Natural killer cell (primary cell): ENCODE results near the gene CTIF. TPM values are rescaled to one million over a fixed set of nuclear protein-coding genes. Genes with fewer than 3 reads are reported as not detected.

Experiments used
- ATAC-seq, 3 donors: fragments of 150-1000 bp in 2 of 3; fragments of 200-7000 bp in 1 of 3; cut with Tn5 transposase; 1 replicate in 1 of 3; 2 replicates in 2 of 3; pipeline ENCODE4 v1.10.0; 2021; ENCODE audit warnings: mild to moderate bottlenecking in 2 of 3, moderate library complexity in 2 of 3
- DNase-seq, 2 donors: peaks; one replicate each; pipeline versions ENCODE4 v3.0.0 to v3.0.0-alpha.2; 2013 to 2021; ENCODE audit warnings: mixed read lengths in 1 of 2
- H3K27ac ChIP-seq: one replicate; pipeline ENCODE4 v1.5.1; 2013; ENCODE audit warnings: mild to moderate bottlenecking, low read length
- H3K27me3 ChIP-seq: one replicate; pipeline ENCODE4 v1.6.1; 2013; ENCODE audit warnings: low read length; ENCODE audit not compliant: control insufficient read depth, insufficient read depth
- H3K36me3 ChIP-seq: one replicate; pipeline ENCODE4 v1.6.1; 2013; ENCODE audit warnings: low read length; ENCODE audit not compliant: control insufficient read depth, insufficient read depth
- H3K4me1 ChIP-seq: one replicate; pipeline ENCODE4 v1.6.1; 2013; ENCODE audit warnings: low read length; ENCODE audit not compliant: control insufficient read depth, insufficient read depth
- H3K4me3 ChIP-seq: one replicate; pipeline ENCODE4 v1.5.1; 2013; ENCODE audit warnings: low read length
- H3K9me3 ChIP-seq: one replicate; pipeline ENCODE4 v1.6.1; 2013; ENCODE audit warnings: low read length; ENCODE audit not compliant: control insufficient read depth, insufficient read depth
- H3K27ac Mint-ChIP-seq, 2 donors: one replicate each; pipeline ENCODE4 v1.8.0; 2022; ENCODE audit warnings: mild to moderate bottlenecking in 2 of 2, mixed read lengths in 2 of 2, moderate library complexity in 1 of 2
- H3K27me3 Mint-ChIP-seq, 2 donors: one replicate each; pipeline ENCODE4 v1.8.0; 2022; ENCODE audit warnings: low read depth in 2 of 2, mixed read lengths in 2 of 2
- H3K36me3 Mint-ChIP-seq: one replicate; pipeline ENCODE4 v1.8.0; 2022; ENCODE audit warnings: mixed read lengths
- H3K4me1 Mint-ChIP-seq, 2 donors: one replicate each; pipeline ENCODE4 v1.8.0; 2022; ENCODE audit warnings: mixed read lengths in 2 of 2
- H3K4me3 Mint-ChIP-seq: one replicate; pipeline ENCODE4 v1.8.0; 2022; ENCODE audit warnings: mild to moderate bottlenecking, moderate library complexity, mixed read lengths
- H3K9me3 Mint-ChIP-seq, 2 donors: one replicate each; pipeline ENCODE4 v1.8.0; 2022; ENCODE audit warnings: mixed read lengths in 2 of 2
- CTCF ChIP-seq: fragments of 200-600 bp; IDR thresholded peaks from one replicate; pipeline ENCODE4 v1.8.0; 2022; ENCODE audit warnings: antibody characterized with exemption
- WGBS: methylation state at CpG from one replicate; pipeline ENCODE4 v1.1.7; 2013; ENCODE audit warnings: missing lambda C conversion rate; ENCODE audit not compliant: insufficient coverage; 5-methylcytosine and 5-hydroxymethylcytosine counted together
- intact Hi-C: fragments of 100-400 bp; cut with micrococcal nuclease; formaldehyde crosslinking; loops from one replicate; pipeline ENCODE4 v1.14.2; 2022
- total RNA-seq, 4 donors: library from RNA; stranded (reverse); fragments of 120-200 nt in 1 of 4; gene quantifications; one replicate each; pipeline versions ENCODE4 v1.2.3 to v1.2.4, GENCODE V29; 2013 to 2022

The CTIF gene
- total RNA-seq, 3 donors from 2014 or later (not counting 1 experiment from before 2014, with no cell fraction given): 6.9 to 10.2 (median 8.2) TPM

- peaks cover 9 to 42% of the 10 kb centered on the region in 2 donors for H3K4me1 Mint-ChIP-seq
Observed at GRCh38 chr18:48885266-48885923, 346.6 kb downstream of the CTIF start.

GRCh38 chr18:48885924-48886400 lies 347.1 kb downstream of the CTIF start:
- Histone ChIP-seq H3K9me3 (no peaks in the 10 kb centered on the region), H3K27ac (no peak overlapping the region), H3K27me3 (no peaks in the 10 kb centered on the region), H3K4me1 (no peaks in the 10 kb centered on the region), H3K4me3 (no peak overlapping the region), H3K36me3 (no peaks in the 10 kb centered on the region)
- Mint-ChIP-seq H3K4me1 (peaks cover 3 to 36% of the 10 kb centered on the region in 2 donors), H3K4me3 (no peak overlapping the region), H3K9me3 (no peaks in the 10 kb centered on the region), H3K27ac (peak overlapping the region in 1 of 2 donors; percentile 3), H3K27me3 (no peaks in the 10 kb centered on the region), H3K36me3 (no peaks in the 10 kb centered on the region)
- 93% methylated on average over 7 of the region's 7 CpGs for WGBS
- ATAC-seq: no peak
- no peak for TF ChIP-seq CTCF
- intact Hi-C loops: no loop called here
- no peak for DNase-seq

More at GRCh38 chr18:48885266-48885923, 346.6 kb downstream of the CTIF start:
- H3K4me1 ChIP-seq: peaks cover 1% of the 10 kb centered on the region
- no peaks in the 10 kb centered on the region for H3K36me3 ChIP-seq
- H3K27ac ChIP-seq: no peak overlapping the region
- Mint-ChIP-seq H3K27me3 (no peaks in the 10 kb centered on the region), H3K27ac (no peak overlapping the region), H3K9me3 (no peaks in the 10 kb centered on the region), H3K4me3 (no peak overlapping the region), H3K36me3 (no peaks in the 10 kb centered on the region)
- DNase-seq (no peak), ATAC-seq (no peak)
- H3K9me3 ChIP-seq: no peaks in the 10 kb centered on the region
- intact Hi-C loops: no loop called here
- no peak for TF ChIP-seq CTCF
- H3K4me3 ChIP-seq: no peak overlapping the region
- WGBS: 96% methylated on average over 8 of the region's 11 CpGs
- no peaks in the 10 kb centered on the region for H3K27me3 ChIP-seq

- ATAC-seq: no peak
- H3K36me3 ChIP-seq: no peaks in the 10 kb centered on the region
- Mint-ChIP-seq H3K9me3 (no peaks in the 10 kb centered on the region), H3K27me3 (no peaks in the 10 kb centered on the region), H3K27ac (no peak overlapping the region), H3K4me1 (peaks cover 0 to 35% of the 10 kb centered on the region in 2 donors), H3K36me3 (no peaks in the 10 kb centered on the region), H3K4me3 (no peak overlapping the region)
- no peaks in the 10 kb centered on the region for H3K9me3 ChIP-seq
- TF ChIP-seq CTCF: no peak
- no peaks in the 10 kb centered on the region for H3K27me3 ChIP-seq
- WGBS: 91% methylated on average over 8 of the region's 8 CpGs
- H3K27ac ChIP-seq: no peak overlapping the region
- intact Hi-C loops: no loop called here
- no peaks in the 10 kb centered on the region for H3K4me1 ChIP-seq
- no peak overlapping the region for H3K4me3 ChIP-seq
- DNase-seq: no peak
Observed at GRCh38 chr18:48886520-48887293, 347.9 kb downstream of the CTIF start.
